Gastrocnemius medialis (tissue), 4 donors: Measurements from ENCODE around the gene ELAVL2. TPM values are rescaled to one million over a fixed set of nuclear protein-coding genes. Genes with fewer than 3 reads are reported as not detected.

Source experiments
- ATAC-seq, 2 donors: fragments of 150-250 bp; one replicate each; pipeline ENCODE4 v1.9.1; 2016
- DNase-seq, 2 donors: peaks; one replicate each; pipeline ENCODE4 v3.0.0-alpha.2; 2019
- H3K27ac ChIP-seq, 4 donors: fragments of 200-600 bp; sonication (generic); 1 replicate in 1 of 4; 2 replicates in 3 of 4; pipeline ENCODE4 v1.5.1; 2016 to 2018; ENCODE audit warnings: mild to moderate bottlenecking in 2 of 4, moderate library complexity in 1 of 4
- H3K27me3 ChIP-seq, 3 donors: fragments of 200-600 bp; sonication (generic) in 2 of 3; 1 replicate in 1 of 3; 2 replicates in 2 of 3; pipeline versions ENCODE4 v1.5.1 to v1.6.0; 2016 to 2019; ENCODE audit warnings: mild to moderate bottlenecking in 1 of 3, moderate library complexity in 1 of 3
- H3K36me3 ChIP-seq, 2 donors: fragments of 200-600 bp; sonication (generic) in 1 of 2; one replicate each; pipeline ENCODE4 v1.5.1; 2017 to 2018
- H3K4me1 ChIP-seq, 2 donors: fragments of 200-600 bp; sonication (generic) in 1 of 2; one replicate each; pipeline ENCODE4 v1.5.1; 2016 to 2017; ENCODE audit warnings: mild to moderate bottlenecking in 2 of 2
- H3K4me3 ChIP-seq, 4 donors: fragments of 200-600 bp; sonication (generic) in 3 of 4; 1 replicate in 1 of 4; 2 replicates in 3 of 4; pipeline ENCODE4 v1.5.1; 2016 to 2019; ENCODE audit warnings: mild to moderate bottlenecking in 2 of 4
- H3K9me3 ChIP-seq, 3 donors: fragments of 200-600 bp; sonication (generic) in 2 of 3; 1 replicate in 1 of 3; 2 replicates in 2 of 3; pipeline ENCODE4 v1.5.1; 2016 to 2019
- CTCF ChIP-seq, 5 experiments: fragments of 450-650 bp in 3 of 5; fragments of 200-600 bp in 2 of 5; sonication (generic) in 2 of 5; IDR thresholded peaks in 4 of 5; conservative IDR thresholded peaks in 1 of 5; 1 replicate in 4 of 5; 2 replicates in 1 of 5; pipeline ENCODE4 v1.5.1; 2016 to 2019; ENCODE audit warnings: antibody characterized with exemption in 5 of 5, mild to moderate bottlenecking in 3 of 5, moderate library complexity in 3 of 5
- POLR2A ChIP-seq, 2 donors: fragments of 450-650 bp; IDR thresholded peaks; one replicate each; pipeline ENCODE4 v1.6.1; 2017; ENCODE audit warnings: antibody characterized with exemption in 2 of 2, mild to moderate bottlenecking in 2 of 2, moderate library complexity in 2 of 2
- in situ Hi-C, 4 donors: fragments of 200-750 bp; cut with MboI; loops; one replicate each; pipeline versions ENCODE4 v1.15.0 to v1.8.0; 2017; ENCODE audit warnings: low sequenced_read_pairs in 4 of 4
- intact Hi-C: fragments of 100-400 bp; cut with DNase I; formaldehyde crosslinking; loops from one replicate; pipeline ENCODE4 v1.15.1; 2023; ENCODE audit warnings: low total_unique reads
- total RNA-seq, 4 donors: library from RNA; depleted of rRNA; stranded (reverse); fragments of >200 nt; gene quantifications; one replicate each; pipeline versions ENCODE4 v1.1.0 to v1.2.3, GENCODE V29; 2016

Gene ELAVL2
- total RNA-seq, 4 donors from 2014 or later, result not detected

GRCh38 chr9:23764219-23764618, 61.8 kb downstream of the ELAVL2 start:
- intact Hi-C loops (no loop called here), in situ Hi-C loops (loop anchor here in 1 of 4 donors (25.0 kb wide), 1 partner anchor 98 kb away; no protein-coding TSS in a partner anchor)
- Histone ChIP-seq H3K27me3 (no peaks in the 10 kb centered on the region), H3K27ac (no peak overlapping the region), H3K36me3 (no peaks in the 10 kb centered on the region), H3K4me1 (no peaks in the 10 kb centered on the region), H3K9me3 (peaks cover 0 to 3% (median 0%) of the 10 kb centered on the region in 3 donors), H3K4me3 (no peak overlapping the region)
- no peak for TF ChIP-seq POLR2A (IDR thresholded peaks at IDR 0.05)
- no peak for TF ChIP-seq CTCF (IDR thresholded peaks at IDR 0.05 in 4 of 5, conservative IDR thresholded peaks at IDR 0.05 in 1 of 5)
- DNase-seq, result no peak
- ATAC-seq, result no peak

GRCh38 chr9:23754551-23754950, 71.5 kb downstream of the ELAVL2 start:
- no peaks in the 10 kb centered on the region for H3K27me3 ChIP-seq
- no peak for TF ChIP-seq POLR2A (IDR thresholded peaks at IDR 0.05)
- TF ChIP-seq CTCF (IDR thresholded peaks at IDR 0.05 in 4 of 5, conservative IDR thresholded peaks at IDR 0.05 in 1 of 5), result no peak
- H3K27ac ChIP-seq, result no peak overlapping the region
- H3K4me3 ChIP-seq, result no peak overlapping the region
- H3K36me3 ChIP-seq, result no peaks in the 10 kb centered on the region
- DNase-seq (no peak), ATAC-seq (no peak)
- in situ Hi-C loops (loop anchor here in 1 of 4 donors (25.0 kb wide), 1 partner anchor 108 kb away; no protein-coding TSS in a partner anchor), intact Hi-C loops (no loop called here)
- H3K9me3 ChIP-seq, result no peaks in the 10 kb centered on the region
- no peaks in the 10 kb centered on the region for H3K4me1 ChIP-seq

GRCh38 chr9:23752859-23753258, 73.2 kb downstream of the ELAVL2 start:
- Histone ChIP-seq H3K36me3 (no peaks in the 10 kb centered on the region), H3K27ac (no peak overlapping the region), H3K4me1 (no peaks in the 10 kb centered on the region), H3K27me3 (no peaks in the 10 kb centered on the region), H3K4me3 (no peak overlapping the region), H3K9me3 (no peaks in the 10 kb centered on the region)
- in situ Hi-C loops (loop anchor here in 1 of 4 donors (25.0 kb wide), 1 partner anchor 109 kb away; no protein-coding TSS in a partner anchor), intact Hi-C loops (no loop called here)
- TF ChIP-seq CTCF (IDR thresholded peaks at IDR 0.05 in 4 of 5, conservative IDR thresholded peaks at IDR 0.05 in 1 of 5) (no peak), POLR2A (IDR thresholded peaks at IDR 0.05) (no peak)
- ATAC-seq, result no peak
- no peak for DNase-seq

GRCh38 chr9:23751633-23752032, 74.4 kb downstream of the ELAVL2 start:
- H3K27me3 ChIP-seq, result no peaks in the 10 kb centered on the region
- H3K9me3 ChIP-seq, result no peaks in the 10 kb centered on the region
- ATAC-seq (no peak), DNase-seq (no peak)
- H3K4me1 ChIP-seq, result no peaks in the 10 kb centered on the region
- in situ Hi-C loops (loop anchor here in 1 of 4 donors (25.0 kb wide), 1 partner anchor 111 kb away; no protein-coding TSS in a partner anchor), intact Hi-C loops (no loop called here)
- H3K4me3 ChIP-seq, result no peak overlapping the region
- H3K27ac ChIP-seq, result no peak overlapping the region
- TF ChIP-seq CTCF (IDR thresholded peaks at IDR 0.05 in 4 of 5, conservative IDR thresholded peaks at IDR 0.05 in 1 of 5) (no peak), POLR2A (IDR thresholded peaks at IDR 0.05) (no peak)
- H3K36me3 ChIP-seq, result no peaks in the 10 kb centered on the region

- Histone ChIP-seq H3K4me1 (no peaks in the 10 kb centered on the region), H3K27ac (no peak overlapping the region), H3K36me3 (no peaks in the 10 kb centered on the region), H3K4me3 (no peak overlapping the region), H3K9me3 (no peaks in the 10 kb centered on the region), H3K27me3 (no peaks in the 10 kb centered on the region)
- no peak for DNase-seq
- no peak for ATAC-seq
- TF ChIP-seq POLR2A (IDR thresholded peaks at IDR 0.05), result no peak
- no peak for TF ChIP-seq CTCF (IDR thresholded peaks at IDR 0.05 in 4 of 5, conservative IDR thresholded peaks at IDR 0.05 in 1 of 5)
- in situ Hi-C loops, result loop anchor here in 1 of 4 donors (25.0 kb wide), 1 partner anchor 111 kb away; no protein-coding TSS in a partner anchor
- intact Hi-C loops, result no loop called here
These were observed 75.2 kb downstream of the ELAVL2 start for GRCh38 chr9:23750808-23751207.
